Activated T-cell treated with anti-CD3 and anti-CD28 coated beads for 1 hour (primary cell): Measurements from ENCODE around the gene CLDN15.
"Not testable (repeated sequence)": the region's sequence is repeated elsewhere in the genome, so short reads cannot be mapped to it uniquely, and the experiment has no call there.

Experiments
- DNase-seq: peaks from one replicate; pipeline ENCODE4 v3.0.0-alpha.2; 2020; ENCODE audit warnings: low read depth

CLDN15 gene

DNA sequence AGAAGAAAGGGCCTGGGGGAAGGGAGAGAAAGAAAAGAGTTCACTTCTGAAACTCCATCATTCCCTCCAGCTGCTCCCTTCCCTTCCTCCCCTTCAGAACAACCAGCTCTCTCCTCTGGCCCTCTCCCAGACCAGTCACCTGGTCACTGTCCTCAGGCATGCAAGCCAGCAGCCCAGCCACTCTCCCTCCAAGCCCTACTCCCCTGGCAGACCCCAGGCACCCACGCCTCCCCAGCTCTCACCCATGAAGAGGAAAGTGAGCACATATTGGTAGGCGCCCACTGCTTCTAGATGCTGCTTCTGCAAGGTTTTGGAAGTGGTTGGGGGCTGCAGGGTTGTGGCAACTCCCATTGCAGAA is 37.1 kb downstream of the CLDN15 start:
- DNase-seq: no peak

DNA sequence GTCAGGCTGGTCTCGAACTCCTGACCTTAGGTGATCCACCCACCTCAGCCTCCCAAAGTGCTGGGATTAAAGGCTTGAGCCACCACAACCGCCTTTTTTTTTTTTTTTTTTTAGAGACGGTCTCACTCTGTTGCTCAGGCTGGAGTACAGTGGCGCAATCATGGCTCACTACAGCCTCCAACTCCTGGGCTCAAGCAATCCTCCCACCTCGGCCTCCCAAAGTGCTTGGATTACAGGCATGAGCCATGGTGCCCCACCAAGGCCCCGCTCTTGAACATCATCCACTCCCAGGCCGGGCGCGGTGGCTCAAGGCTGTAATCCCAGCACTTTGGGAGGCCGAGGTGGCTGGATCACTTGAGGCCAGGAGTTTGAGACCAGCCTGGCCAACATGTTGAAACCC is 38.1 kb downstream of the CLDN15 start:
- not testable (repeated sequence) for DNase-seq

GRCh38 chr7:101198476-101198875 is 39.1 kb downstream of the CLDN15 start:
- DNase-seq: no peak

DNA sequence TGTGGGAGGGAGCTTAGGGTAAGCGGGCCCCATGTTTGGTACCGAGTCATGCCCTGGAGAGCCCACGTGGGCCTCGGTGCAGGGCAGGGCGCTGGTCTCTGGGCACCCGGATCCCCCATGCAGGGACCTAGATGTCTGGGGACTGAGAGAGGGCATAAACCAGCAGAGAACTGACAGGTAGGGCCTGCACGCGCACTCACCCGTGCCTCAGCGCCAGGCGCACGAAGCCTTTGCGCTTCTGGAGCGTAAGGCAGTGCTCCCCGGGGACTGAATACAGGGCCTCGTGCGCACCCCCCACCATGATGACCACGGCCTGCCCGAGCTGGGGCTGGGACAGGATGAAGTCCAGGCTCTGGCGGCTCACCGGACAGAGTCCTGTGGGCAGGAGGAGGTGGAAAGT is 39.6 kb downstream of the CLDN15 start:
- no peak for DNase-seq

DNA sequence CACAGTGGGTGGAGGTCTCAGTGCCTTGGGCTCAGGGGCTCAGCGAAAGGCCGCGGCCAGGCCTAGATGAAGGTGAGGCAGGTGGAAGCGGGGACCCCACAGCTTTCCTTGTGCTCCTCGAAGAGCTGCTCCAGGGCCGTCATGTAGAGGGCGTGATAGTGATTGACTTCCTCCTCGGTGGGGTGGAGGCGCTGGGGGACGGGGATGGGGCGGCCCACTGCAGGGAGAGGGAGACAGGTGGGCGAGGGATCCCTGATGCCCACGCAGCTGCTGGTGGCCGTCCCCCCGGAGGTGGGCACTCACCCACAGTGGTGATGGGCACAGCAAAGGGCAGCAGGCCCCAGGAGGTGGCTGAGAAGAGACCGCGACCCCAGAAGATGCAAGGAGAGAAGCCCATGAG is 41.7 kb downstream of the CLDN15 start:
- DNase-seq: no peak

DNA sequence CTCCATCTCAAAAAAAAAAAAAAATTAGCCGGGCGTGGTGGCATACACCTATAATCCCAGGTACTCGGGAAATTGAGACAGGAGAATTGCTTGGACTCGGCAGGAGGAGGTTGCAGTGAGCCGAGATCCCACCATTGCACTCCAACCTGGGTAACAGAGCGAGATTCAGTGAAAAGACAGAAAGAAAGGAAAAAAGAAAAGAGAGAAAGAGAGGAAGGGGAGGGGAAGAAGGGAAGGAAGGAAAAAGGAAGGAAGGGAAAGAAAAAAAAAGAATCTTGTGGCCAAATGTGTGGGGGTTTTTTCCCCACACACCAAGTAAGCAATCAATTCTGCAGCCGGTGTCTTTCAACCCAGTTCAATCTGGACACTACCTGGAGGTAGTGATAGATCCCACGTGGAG is 48.5 kb downstream of the CLDN15 start:
- DNase-seq: no peak

DNA sequence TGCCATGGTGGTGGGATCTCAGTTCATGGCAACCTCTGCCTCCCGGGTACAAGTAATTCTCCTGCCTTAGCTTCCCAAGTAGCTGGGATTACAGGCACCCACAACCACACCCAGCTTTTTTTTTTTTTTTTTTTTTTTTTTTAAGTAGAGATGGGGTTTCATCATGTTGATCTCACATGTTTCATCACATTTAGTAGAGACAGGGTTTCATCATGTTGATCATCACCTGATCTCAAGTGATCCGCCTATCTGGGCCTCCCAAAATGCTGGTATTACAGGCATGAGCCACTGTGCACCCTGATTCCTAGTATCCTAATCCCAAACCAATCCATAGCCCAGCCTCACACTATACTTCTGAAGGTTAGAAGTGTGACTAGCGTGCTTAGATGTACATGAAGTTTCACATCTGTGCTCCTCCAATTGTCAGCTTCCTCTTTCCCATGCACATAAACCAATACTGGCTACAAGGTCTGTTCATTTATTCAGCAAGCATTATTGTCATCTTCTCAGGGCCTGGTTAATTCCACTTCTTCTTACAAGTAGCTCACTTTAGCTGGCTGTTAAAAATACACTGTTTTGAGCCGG is 50.7 kb downstream of the CLDN15 start:
- DNase-seq: no peak

DNA sequence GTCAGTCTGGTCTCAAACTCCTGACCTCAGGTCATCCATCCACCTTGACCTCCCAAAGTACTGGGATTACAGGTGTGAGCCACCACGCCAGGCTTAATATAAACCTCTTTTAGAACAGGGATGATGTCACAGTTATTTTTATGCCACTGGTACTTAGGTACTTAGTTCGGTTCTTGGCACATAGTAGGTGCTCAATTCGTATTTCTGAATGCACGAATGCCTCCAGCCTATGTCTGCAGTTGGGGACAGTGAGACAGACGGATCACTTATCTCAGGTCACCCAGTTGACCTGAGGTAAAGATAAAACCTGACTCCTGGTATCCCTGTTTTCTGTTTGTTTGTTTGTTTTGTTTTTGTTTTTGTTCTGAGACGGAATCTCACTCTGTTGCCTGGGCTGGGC is 51.4 kb downstream of the CLDN15 start:
- no peak for DNase-seq

- DNase-seq: no peak
These were observed 52.3 kb downstream of the CLDN15 start for GRCh38 chr7:101185258-101185839.
